H1 (cell line): ENCODE results near the gene FSTL4. TPM values are rescaled to one million over a fixed set of nuclear protein-coding genes. Genes with fewer than 3 reads are reported as not detected.

ENCODE experiments used
- ATF2 ChIP-seq: IDR thresholded peaks from 2 replicates; pipeline ENCODE4 v1.6.1; 2012; ENCODE audit warnings: low read length, inconsistent platforms
- BCL11A ChIP-seq, 2 experiments: IDR thresholded peaks; one replicate each; pipeline ENCODE4 v1.6.1; 2011; ENCODE audit warnings: low read depth in 2 of 2, low read length in 2 of 2, mild to moderate bottlenecking in 2 of 2
- CEBPB ChIP-seq: IDR thresholded peaks from 2 replicates; pipeline ENCODE4 v1.6.1; 2012; ENCODE audit warnings: low read depth, low read length
- E2F6 ChIP-seq: IDR thresholded peaks from 2 replicates; pipeline ENCODE4 v1.6.1; 2012; ENCODE audit warnings: inconsistent platforms
- NANOG ChIP-seq: IDR thresholded peaks from 2 replicates; pipeline ENCODE4 v1.6.1; 2011; ENCODE audit warnings: low read length, low read depth, mild to moderate bottlenecking, inconsistent platforms; ENCODE audit not compliant: insufficient read depth, poor library complexity, severe bottlenecking
- NRF1 ChIP-seq: IDR thresholded peaks from 2 replicates; pipeline ENCODE4 v1.6.1; 2011; ENCODE audit warnings: mild to moderate bottlenecking, low read depth, low read length, improper control_type of control experiment
- RAD21 ChIP-seq, 2 experiments: IDR thresholded peaks in 1 of 2; conservative IDR thresholded peaks in 1 of 2; 2 replicates each; pipeline ENCODE4 v1.6.1; 2011; ENCODE audit warnings: low read depth in 2 of 2, low read length in 2 of 2, improper control_type of control experiment in 1 of 2, inconsistent platforms in 1 of 2, mild to moderate bottlenecking in 1 of 2, moderate library complexity in 1 of 2
- YY1 ChIP-seq: IDR thresholded peaks from 2 replicates; pipeline ENCODE4 v1.6.1; 2011; ENCODE audit warnings: low read depth, mild to moderate bottlenecking, low read length
- polyA plus RNA-seq, 7 experiments: library from polyadenylated mRNA; depleted of rRNA in 3 of 7; stranded (reverse) in 5 of 7; unstranded in 2 of 7; fragments of >200 nt in 5 of 7; fragments of 200-250 nt in 2 of 7; gene quantifications; 1 replicate in 5 of 7; 2 replicates in 1 of 7; 4 replicates in 1 of 7; pipeline versions ENCODE4 v1.2.1 to v1.2.3, GENCODE V29; 2011 to 2013; ENCODE audit warnings: missing spikeins in 2 of 7, mixed read lengths in 2 of 7
- total RNA-seq: library from RNA; stranded (reverse); fragmentation: NEBNext Ultra II Directional; extraction: Animal tissue kit (Norgen Biotek cat#: 25700); gene quantifications from 2 replicates; pipeline ENCODE4 v1.2.1, GENCODE V29; 2021

The FSTL4 gene
- total and polyA plus RNA-seq, 2 of the 8 experiments (the other 6 are each of a cell fraction or from before 2014, with no cell fraction given) = 3.1 to 4.1 TPM

GRCh38 chr5:133228316-133228715 lies 384.0 kb downstream of the FSTL4 start (continued):
- TF ChIP-seq NANOG (no peak), E2F6 (no peak), RAD21 (IDR thresholded peaks at IDR 0.05 in 1 of 2, conservative IDR thresholded peaks at IDR 0.05 in 1 of 2; ENCODE audit: low read depth in 2 of 2, low read length in 2 of 2) (no peak), ATF2 (no peak), YY1 (no peak), BCL11A (IDR thresholded peaks at IDR 0.05; ENCODE audit: low read depth in 2 of 2, low read length in 2 of 2) (no peak), NRF1 (no peak), CEBPB (no peak)
